ENCODE measurements around the gene MKNK1.

MKNK1 gene

DNA sequence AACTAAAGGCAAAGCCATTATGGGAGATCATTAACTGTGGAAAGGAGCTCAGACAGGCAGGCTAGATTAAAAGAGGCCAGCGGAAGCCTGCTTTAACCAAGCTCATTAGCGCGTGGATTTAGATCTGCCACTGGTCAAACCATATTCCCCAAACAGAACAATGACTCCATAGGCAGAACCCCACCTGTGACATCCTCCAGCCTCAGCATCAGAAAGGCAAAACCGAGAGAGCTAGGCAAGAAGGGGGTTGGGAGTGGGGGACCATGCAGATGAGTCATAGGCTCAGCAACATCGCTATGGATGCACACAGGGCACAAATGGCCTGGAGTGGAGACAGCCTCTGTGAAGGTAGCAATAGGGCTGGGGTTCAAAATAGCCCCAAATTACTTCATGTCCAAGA lies 20.6 kb downstream of the MKNK1 start:
- DNase-seq (ENCODE audit: low read depth) = no peak
- TF ChIP-seq, protein P1, sequence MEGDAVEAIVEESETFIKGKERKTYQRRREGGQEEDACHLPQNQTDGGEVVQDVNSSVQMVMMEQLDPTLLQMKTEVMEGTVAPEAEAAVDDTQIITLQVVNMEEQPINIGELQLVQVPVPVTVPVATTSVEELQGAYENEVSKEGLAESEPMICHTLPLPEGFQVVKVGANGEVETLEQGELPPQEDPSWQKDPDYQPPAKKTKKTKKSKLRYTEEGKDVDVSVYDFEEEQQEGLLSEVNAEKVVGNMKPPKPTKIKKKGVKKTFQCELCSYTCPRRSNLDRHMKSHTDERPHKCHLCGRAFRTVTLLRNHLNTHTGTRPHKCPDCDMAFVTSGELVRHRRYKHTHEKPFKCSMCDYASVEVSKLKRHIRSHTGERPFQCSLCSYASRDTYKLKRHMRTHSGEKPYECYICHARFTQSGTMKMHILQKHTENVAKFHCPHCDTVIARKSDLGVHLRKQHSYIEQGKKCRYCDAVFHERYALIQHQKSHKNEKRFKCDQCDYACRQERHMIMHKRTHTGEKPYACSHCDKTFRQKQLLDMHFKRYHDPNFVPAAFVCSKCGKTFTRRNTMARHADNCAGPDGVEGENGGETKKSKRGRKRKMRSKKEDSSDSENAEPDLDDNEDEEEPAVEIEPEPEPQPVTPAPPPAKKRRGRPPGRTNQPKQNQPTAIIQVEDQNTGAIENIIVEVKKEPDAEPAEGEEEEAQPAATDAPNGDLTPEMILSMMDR (conservative IDR thresholded peaks at IDR 0.05; ENCODE audit: low read depth, low read length) = no peak
- no peak overlapping the region for H3K4me3 ChIP-seq (ENCODE audit: low read depth, low read length)

DNA sequence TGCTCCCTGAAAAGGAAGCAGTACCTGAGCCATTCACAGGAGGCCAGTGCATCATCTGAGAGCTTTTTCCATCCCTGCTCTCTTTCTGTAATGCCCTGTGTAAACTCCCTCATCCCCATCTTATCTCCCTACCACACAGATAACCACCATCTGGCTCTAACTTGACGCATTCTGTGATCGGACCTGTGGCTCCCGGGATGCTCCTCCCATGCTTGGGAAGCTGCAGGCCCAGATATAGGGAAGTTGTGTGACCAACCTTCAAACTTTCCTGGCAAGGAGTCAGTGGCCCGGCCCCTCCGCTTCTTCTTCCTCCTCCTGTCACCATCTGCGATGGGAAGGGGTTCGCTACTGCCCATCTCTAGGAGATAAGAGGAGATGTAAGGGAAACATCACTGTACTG lies 21.1 kb downstream of the MKNK1 start:
- H3K4me3 ChIP-seq (ENCODE audit: low read depth, low read length) = no peak overlapping the region
- DNase-seq (ENCODE audit: low read depth) = no peak

DNA sequence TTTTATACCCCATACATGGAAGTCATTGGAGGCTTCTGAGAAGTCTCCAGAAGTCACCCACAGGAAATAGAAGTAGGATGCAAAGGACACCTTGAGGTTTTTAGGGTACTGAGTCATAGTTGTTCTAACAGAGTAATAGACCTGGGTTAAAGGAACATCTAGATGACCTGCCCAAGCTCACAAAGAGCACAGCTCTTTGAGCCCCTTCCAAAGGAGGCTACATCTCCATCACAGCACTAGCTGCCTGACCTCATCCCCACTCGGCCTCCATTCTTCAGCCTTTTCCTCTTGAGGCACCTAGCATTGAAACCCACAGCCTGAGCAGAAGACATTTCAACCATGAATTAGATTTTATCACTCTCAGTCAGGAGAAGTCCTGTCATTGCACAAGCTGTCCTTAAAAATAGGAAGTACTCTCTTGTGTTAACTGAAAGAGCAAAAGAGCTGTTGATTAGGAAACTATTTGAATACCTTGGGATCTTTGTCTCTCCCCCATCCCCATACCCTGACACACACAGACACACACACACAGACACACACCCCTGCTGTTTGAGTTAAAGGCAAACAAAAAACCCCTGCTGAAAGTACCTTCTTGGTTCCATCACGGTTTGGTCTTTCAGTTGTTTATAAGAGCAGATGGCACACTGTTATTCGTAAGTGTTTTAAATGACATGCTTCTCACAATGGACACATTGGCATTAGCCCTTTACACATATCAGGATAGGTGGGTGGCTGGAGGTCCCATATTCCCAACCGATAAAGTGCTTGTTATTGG lies 22.2 kb downstream of the MKNK1 start:
- no peak for DNase-seq (ENCODE audit: low read depth)

More for the DNA sequence above, 21.1 kb downstream of the MKNK1 start:
- TF ChIP-seq, protein P1 (conservative IDR thresholded peaks at IDR 0.05; ENCODE audit: low read depth, low read length) = no peak

DNA sequence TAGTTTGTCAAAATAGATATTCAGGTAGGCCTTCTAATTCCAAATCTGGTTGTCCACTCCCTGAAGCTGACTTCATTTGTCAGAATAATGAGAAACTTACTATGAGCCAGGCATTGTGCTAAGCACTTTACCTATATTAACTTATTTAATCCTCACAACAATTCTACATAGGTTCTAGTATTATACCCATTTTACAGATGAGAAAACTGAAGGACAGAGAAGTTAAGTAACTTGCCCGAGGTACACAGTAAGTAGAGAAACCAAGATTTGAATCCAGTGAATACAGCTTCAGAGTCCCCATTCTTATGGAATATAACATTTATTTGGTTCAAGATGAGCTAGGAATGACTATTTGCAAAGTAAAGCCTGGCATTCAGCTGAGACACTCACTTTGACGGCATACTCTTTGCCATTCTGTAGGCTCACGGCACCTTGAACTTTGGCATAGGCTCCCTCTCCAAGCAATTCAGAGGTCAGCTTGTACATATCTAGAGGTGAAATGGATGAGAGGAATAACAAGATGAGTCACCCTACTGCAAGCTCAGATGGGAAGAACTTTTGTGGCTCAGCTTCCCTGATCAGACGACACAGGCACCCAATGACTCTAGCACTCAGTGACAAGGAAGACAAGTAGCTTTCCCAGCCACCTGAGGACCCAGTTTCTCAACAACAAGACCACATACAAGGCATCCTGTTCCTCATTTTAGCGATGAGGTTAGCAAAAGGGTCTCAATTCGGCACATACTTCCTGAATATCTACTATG lies 23.7 kb downstream of the MKNK1 start:
- peak; percentile 20 for DNase-seq (ENCODE audit: low read depth)
- TF ChIP-seq, protein P1 (conservative IDR thresholded peaks at IDR 0.05; ENCODE audit: low read depth, low read length) = no peak
- H3K4me3 ChIP-seq (ENCODE audit: low read depth, low read length) = no peak overlapping the region

More for the DNA sequence above, 22.2 kb downstream of the MKNK1 start:
- TF ChIP-seq, protein P1 (conservative IDR thresholded peaks at IDR 0.05; ENCODE audit: low read depth, low read length) = no peak
- no peak overlapping the region for H3K4me3 ChIP-seq (ENCODE audit: low read depth, low read length)

DNA sequence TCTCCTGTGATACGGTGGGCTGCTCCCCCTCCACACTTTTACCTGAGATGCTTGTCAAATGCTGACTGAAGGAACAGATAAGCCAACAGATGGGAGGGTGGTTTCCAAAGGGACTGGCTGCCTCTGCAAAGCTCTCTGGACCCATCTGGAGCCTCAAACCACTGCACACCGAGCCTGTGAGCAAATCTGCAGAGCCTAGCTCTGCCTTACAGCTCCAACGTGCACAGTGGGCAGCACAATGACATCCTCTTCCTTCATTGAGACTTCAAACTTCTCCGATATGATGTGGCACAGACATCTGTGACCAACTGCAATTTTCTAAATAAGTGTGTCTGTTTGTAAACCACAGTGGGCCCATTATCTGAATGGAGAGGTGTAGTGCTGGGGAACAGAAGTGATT lies 26.4 kb downstream of the MKNK1 start:
- no peak for DNase-seq (ENCODE audit: low read depth)
- TF ChIP-seq, protein P1 (conservative IDR thresholded peaks at IDR 0.05; ENCODE audit: low read depth, low read length) = no peak
- H3K4me3 ChIP-seq (ENCODE audit: low read depth, low read length) = no peak overlapping the region

DNA sequence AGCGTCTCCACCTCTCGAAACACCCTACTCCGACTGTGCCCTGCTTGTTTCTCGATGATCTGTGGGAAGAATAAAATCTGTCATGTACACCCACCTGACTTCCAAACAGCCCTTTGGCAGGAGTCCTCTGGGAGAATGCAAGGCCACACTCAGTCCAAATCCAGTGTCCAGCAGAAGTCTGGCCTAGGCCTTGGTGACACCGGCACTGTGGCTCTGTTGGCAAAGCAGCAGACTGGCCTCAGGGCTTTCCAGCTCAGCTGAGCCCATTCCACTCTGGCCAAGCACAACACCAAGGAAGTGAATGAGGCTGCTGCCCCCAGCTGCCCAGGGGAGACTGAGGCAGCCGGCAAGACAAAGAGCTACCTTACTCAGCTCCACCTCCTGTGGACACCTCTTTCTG lies 27.5 kb downstream of the MKNK1 start:
- no peak for DNase-seq (ENCODE audit: low read depth)
- TF ChIP-seq, protein P1 (conservative IDR thresholded peaks at IDR 0.05; ENCODE audit: low read depth, low read length) = no peak
- no peak overlapping the region for H3K4me3 ChIP-seq (ENCODE audit: low read depth, low read length)
